ENCODE results near the gene EIF4E3. TPM values are rescaled to one million over a fixed set of nuclear protein-coding genes. Genes with fewer than 3 reads are reported as not detected.

Gene EIF4E3
- polyA plus RNA-seq, 1 donor (not counting 4 experiments of a cell fraction or from before 2014, with no cell fraction given): 2.2 TPM

DNA sequence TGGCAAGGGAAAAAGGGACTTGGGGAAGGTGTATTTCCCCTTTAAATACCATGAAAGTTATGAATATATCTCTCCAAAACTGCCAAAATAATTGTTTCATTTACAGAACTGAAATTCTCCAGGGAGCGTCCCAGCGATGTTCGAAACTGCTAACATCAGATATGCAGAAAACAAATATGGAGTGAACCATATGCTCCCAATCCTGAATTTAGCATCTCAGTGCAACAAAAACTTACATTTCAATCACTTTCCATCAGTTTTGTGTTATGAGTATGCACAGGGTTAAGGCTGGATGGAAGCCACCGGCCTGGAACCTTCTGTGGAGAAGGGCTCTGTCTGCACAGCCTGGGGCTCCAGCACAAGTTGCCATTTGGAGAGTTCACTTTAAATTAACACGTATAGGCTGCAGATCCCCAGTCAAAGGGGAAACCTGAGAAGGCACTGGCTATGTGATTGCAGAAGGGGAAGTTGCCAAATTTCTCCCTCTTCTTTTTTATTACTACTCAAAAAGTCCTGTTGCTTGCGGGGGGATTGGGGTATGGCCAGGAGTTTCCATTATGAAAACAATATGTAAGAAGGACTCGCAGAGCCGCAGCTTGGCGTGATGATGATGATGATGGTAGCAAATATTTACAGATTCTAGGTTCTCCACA, 84.7 kb downstream of the EIF4E3 start:
- no peaks in the 10 kb centered on the region for H3K4me1 ChIP-seq (ENCODE audit: control insufficient read depth, extremely low read depth, insufficient read depth, low read length)
- DNase-seq (ENCODE audit: low read depth, low spot score): no peak
- no peaks in the 10 kb centered on the region for H3K36me3 ChIP-seq (ENCODE audit: control insufficient read depth in 2 of 2, extremely low read depth in 1 of 2, insufficient read depth in 2 of 2, low read length in 2 of 2)
- no peaks in the 10 kb centered on the region for H3K27me3 ChIP-seq (ENCODE audit: control insufficient read depth, extremely low read depth, insufficient read depth, low read length)
- no peak overlapping the region for H2AFZ ChIP-seq (ENCODE audit: control insufficient read depth, low read length)
- no peaks in the 10 kb centered on the region for H3K9me1 ChIP-seq (ENCODE audit: control insufficient read depth, extremely low read depth, insufficient read depth, low read length)
- H3K79me2 ChIP-seq (ENCODE audit: control insufficient read depth, insufficient read depth, low read length): no peaks in the 10 kb centered on the region
- H3K9ac ChIP-seq (ENCODE audit: control insufficient read depth, extremely low read depth, insufficient read depth, low read length): no peak overlapping the region
- H3K9me3 ChIP-seq (ENCODE audit: control insufficient read depth, low read depth, low read length): no peaks in the 10 kb centered on the region
- dilution Hi-C loops (cut with MboI; ENCODE audit: extremely low pct_ligation_motif_present, low sequenced_read_pairs): no loop called here
- TF ChIP-seq CTCF (optimal IDR thresholded peaks at IDR 0.05 in 1 of 3, IDR thresholded peaks at IDR 0.05 in 1 of 3, conservative IDR thresholded peaks at IDR 0.05 in 1 of 3; ENCODE audit: extremely low read depth in 1 of 3, insufficient read depth in 2 of 3, low read length in 3 of 3): no peak
- TF ChIP-seq EZH2 (IDR thresholded peaks at IDR 0.05; ENCODE audit: low read length): no peak
- FAIRE-seq: no peak
- no peak overlapping the region for H3K27ac ChIP-seq (ENCODE audit: control insufficient read depth, insufficient read depth, low read length)
- no peak overlapping the region for H3K4me3 ChIP-seq (ENCODE audit: control insufficient read depth in 2 of 3, extremely low read depth in 1 of 3, insufficient read depth in 2 of 3, low read depth in 1 of 3, low read length in 3 of 3)
- H4K20me1 ChIP-seq (ENCODE audit: control insufficient read depth, extremely low read depth, insufficient read depth, low read length): no peaks in the 10 kb centered on the region
- H3K4me2 ChIP-seq (ENCODE audit: control insufficient read depth, extremely low read depth, insufficient read depth, low read depth, low read length): no peak overlapping the region

DNA sequence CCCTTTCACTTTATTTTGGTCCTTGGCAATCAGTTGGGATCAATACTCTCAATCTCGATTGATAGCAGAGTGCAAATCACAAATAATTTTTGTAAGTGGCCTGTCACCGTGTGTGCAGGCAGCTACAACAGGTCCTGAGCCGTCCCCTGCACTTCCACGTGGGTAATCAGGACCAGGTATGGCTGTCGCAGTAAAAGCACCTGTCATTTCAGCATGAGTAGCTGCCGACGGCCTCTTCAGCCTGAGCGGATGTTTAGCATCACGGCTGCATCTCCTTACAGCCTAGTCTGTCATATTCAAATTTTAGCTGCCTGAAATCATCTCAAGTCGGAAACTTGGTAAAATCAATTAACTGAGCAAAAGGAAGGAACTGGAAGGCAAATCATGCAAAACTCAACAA, 88.7 kb downstream of the EIF4E3 start:
- Histone ChIP-seq H3K79me2 (ENCODE audit: control insufficient read depth, insufficient read depth, low read length) (no peaks in the 10 kb centered on the region), H3K4me1 (ENCODE audit: control insufficient read depth, extremely low read depth, insufficient read depth, low read length) (no peaks in the 10 kb centered on the region), H2AFZ (ENCODE audit: control insufficient read depth, low read length) (no peak overlapping the region), H3K4me3 (ENCODE audit: control insufficient read depth in 2 of 3, extremely low read depth in 1 of 3, insufficient read depth in 2 of 3, low read depth in 1 of 3, low read length in 3 of 3) (no peak overlapping the region), H3K4me2 (ENCODE audit: control insufficient read depth, extremely low read depth, insufficient read depth, low read depth, low read length) (no peak overlapping the region), H4K20me1 (ENCODE audit: control insufficient read depth, extremely low read depth, insufficient read depth, low read length) (no peaks in the 10 kb centered on the region), H3K27ac (ENCODE audit: control insufficient read depth, insufficient read depth, low read length) (no peak overlapping the region), H3K27me3 (ENCODE audit: control insufficient read depth, extremely low read depth, insufficient read depth, low read length) (no peaks in the 10 kb centered on the region), H3K36me3 (ENCODE audit: control insufficient read depth in 2 of 2, extremely low read depth in 1 of 2, insufficient read depth in 2 of 2, low read length in 2 of 2) (no peaks in the 10 kb centered on the region), H3K9me1 (ENCODE audit: control insufficient read depth, extremely low read depth, insufficient read depth, low read length) (no peaks in the 10 kb centered on the region), H3K9me3 (ENCODE audit: control insufficient read depth, low read depth, low read length) (no peaks in the 10 kb centered on the region), H3K9ac (ENCODE audit: control insufficient read depth, extremely low read depth, insufficient read depth, low read length) (no peak overlapping the region)
- no peak for FAIRE-seq
- TF ChIP-seq CTCF (optimal IDR thresholded peaks at IDR 0.05 in 1 of 3, IDR thresholded peaks at IDR 0.05 in 1 of 3, conservative IDR thresholded peaks at IDR 0.05 in 1 of 3; ENCODE audit: extremely low read depth in 1 of 3, insufficient read depth in 2 of 3, low read length in 3 of 3): no peak
- dilution Hi-C loops (cut with MboI; ENCODE audit: extremely low pct_ligation_motif_present, low sequenced_read_pairs): no loop called here
- DNase-seq (ENCODE audit: low read depth, low spot score): no peak
